HepG2 (cell line): Measurements from ENCODE around the gene ZBTB4. TPM values are rescaled to one million over a fixed set of nuclear protein-coding genes. Genes with fewer than 3 reads are reported as not detected.
A peak's percentile ranks its signal among the peaks of the same experiment; 100 is the strongest.

Source experiments
- ADNP ChIP-seq: sonication (generic); formaldehyde crosslinking; IDR thresholded peaks from 2 replicates; pipeline ENCODE4 v1.4.0; 2020; ENCODE audit warnings: missing genetic modification reagents
- ARHGAP35 ChIP-seq: sonication (generic); formaldehyde crosslinking; IDR thresholded peaks from 2 replicates; pipeline ENCODE4 v1.9.0; 2022; ENCODE audit warnings: mild to moderate bottlenecking, inconsistent platforms, moderate library complexity, missing genetic modification reagents, borderline replicate concordance
- ATF7-NPFF ChIP-seq: sonication (generic); formaldehyde crosslinking; IDR thresholded peaks from 2 replicates; pipeline ENCODE4 v1.8.1; 2023; ENCODE audit warnings: mild to moderate bottlenecking, low read depth, missing genetic modification reagents, moderate library complexity
- ELF4 ChIP-seq: sonication (generic); formaldehyde crosslinking; IDR thresholded peaks from 2 replicates; pipeline ENCODE4 v1.5.0; 2020; ENCODE audit warnings: missing genetic modification reagents, mild to moderate bottlenecking, moderate library complexity, borderline replicate concordance
- HNF4A ChIP-seq: sonication (generic); formaldehyde crosslinking; IDR thresholded peaks from 2 replicates; pipeline ENCODE4 v1.4.0; 2020; ENCODE audit warnings: missing genetic modification reagents
- HNRNPL ChIP-seq: fragments of 200-400 bp; formaldehyde crosslinking; IDR thresholded peaks from 2 replicates; pipeline ENCODE4 v1.6.1; 2017; ENCODE audit warnings: mild to moderate bottlenecking, low read depth, low read length
- HNRNPLL ChIP-seq: fragments of 200-400 bp; formaldehyde crosslinking; IDR thresholded peaks from 2 replicates; pipeline ENCODE4 v1.6.1; 2017; ENCODE audit warnings: mild to moderate bottlenecking, low read depth, low read length; ENCODE audit not compliant: poor library complexity, severe bottlenecking
- MBD4 ChIP-seq: IDR thresholded peaks from 2 replicates; pipeline ENCODE4 v1.6.1; 2012; ENCODE audit warnings: low read length, inconsistent platforms, borderline replicate concordance
- MYC ChIP-seq: sonication (generic); formaldehyde crosslinking; IDR thresholded peaks from 2 replicates; pipeline ENCODE4 v1.9.0; 2021; ENCODE audit warnings: missing genetic modification reagents, borderline replicate concordance
- SALL1 ChIP-seq: sonication (generic); formaldehyde crosslinking; IDR thresholded peaks from 2 replicates; pipeline ENCODE4 v1.8.0; 2022; ENCODE audit warnings: mild to moderate bottlenecking, missing genetic modification reagents
- SAP130 ChIP-seq: IDR thresholded peaks from 2 replicates; pipeline ENCODE4 v1.6.1; 2016; ENCODE audit warnings: low read depth
- SRY ChIP-seq: sonication (generic); formaldehyde crosslinking; IDR thresholded peaks from 2 replicates; pipeline ENCODE4 v1.8.0; 2022; ENCODE audit warnings: mild to moderate bottlenecking, missing genetic modification reagents
- TAF15 ChIP-seq: fragments of 200-400 bp; formaldehyde crosslinking; IDR thresholded peaks from one replicate; pipeline ENCODE4 v1.6.1; 2018; ENCODE audit warnings: mild to moderate bottlenecking, low read depth, low read length; ENCODE audit not compliant: poor library complexity, severe bottlenecking
- TEAD3 ChIP-seq: optimal IDR thresholded peaks from 2 replicates; pipeline ENCODE3; 2016; ENCODE audit warnings: borderline replicate concordance
- XRCC5 ChIP-seq: fragments of 200-400 bp; formaldehyde crosslinking; optimal IDR thresholded peaks from 2 replicates; pipeline ENCODE3; 2017; ENCODE audit warnings: mild to moderate bottlenecking, low read length
- ZNF546 ChIP-seq: sonication (generic); formaldehyde crosslinking; conservative IDR thresholded peaks from 2 replicates; pipeline ENCODE4 v1.8.1; 2023; ENCODE audit warnings: mild to moderate bottlenecking, missing genetic modification reagents
- ZNF569 ChIP-seq: sonication (generic); formaldehyde crosslinking; IDR thresholded peaks from 2 replicates; pipeline ENCODE4 v1.5.0; 2020; ENCODE audit warnings: mild to moderate bottlenecking, missing genetic modification reagents, moderate library complexity, borderline replicate concordance
- ZNF776 ChIP-seq: sonication (generic); formaldehyde crosslinking; IDR thresholded peaks from 2 replicates; pipeline ENCODE4 v1.4.0; 2020; ENCODE audit warnings: mild to moderate bottlenecking, missing genetic modification reagents
- polyA plus RNA-seq, 8 experiments: library from polyadenylated mRNA; depleted of rRNA in 3 of 8; stranded (reverse) in 7 of 8; unstranded in 1 of 8; fragments of >200 nt; fragmentation: Illumina TruSeq in 4 of 8; extraction: Trizol in 4 of 8; gene quantifications; 2 replicates each; pipeline versions ENCODE4 v1.2.1 to v1.2.3, GENCODE V29; 2011 to 2016; ENCODE audit warnings: low read depth in 4 of 8, missing spikeins in 1 of 8, mixed read lengths in 1 of 8; ENCODE audit not compliant: insufficient read depth in 1 of 8
- total RNA-seq, 5 experiments: library from RNA; depleted of rRNA; stranded (reverse); fragments of >200 nt; fragmentation: Illumina TruSeq; extraction: Trizol; gene quantifications; 2 replicates each; pipeline ENCODE4 v1.2.3, GENCODE V29; 2016; ENCODE audit warnings: low read depth in 1 of 5
- TF ChIP-seq, protein P1 (sequence below): sonication (generic); formaldehyde crosslinking; IDR thresholded peaks from 2 replicates; pipeline ENCODE4 v1.5.0; 2020; ENCODE audit warnings: missing genetic modification reagents
- TF ChIP-seq, protein P2 (sequence below): IDR thresholded peaks from 2 replicates; pipeline ENCODE4 v1.6.1; 2016; ENCODE audit warnings: missing compliant biosample characterization, missing genetic modification reagents, borderline replicate concordance
- TF ChIP-seq, protein P3 (sequence below): IDR thresholded peaks from 2 replicates; pipeline ENCODE4 v1.6.1; 2016
- TF ChIP-seq, protein P4 (sequence below): conservative IDR thresholded peaks from 2 replicates; pipeline ENCODE4 v1.6.1; 2018; ENCODE audit warnings: missing genetic modification reagents
- TF ChIP-seq, protein P5 (sequence below): sonication (generic); formaldehyde crosslinking; IDR thresholded peaks from 2 replicates; pipeline ENCODE4 v1.8.0; 2022; ENCODE audit warnings: low read depth, missing genetic modification reagents

The ZBTB4 gene
- total and polyA plus RNA-seq, 2 of the 13 experiments (the other 11 are each of a cell fraction or from before 2014, with no cell fraction given), result 4.3 to 7.4 TPM

DNA sequence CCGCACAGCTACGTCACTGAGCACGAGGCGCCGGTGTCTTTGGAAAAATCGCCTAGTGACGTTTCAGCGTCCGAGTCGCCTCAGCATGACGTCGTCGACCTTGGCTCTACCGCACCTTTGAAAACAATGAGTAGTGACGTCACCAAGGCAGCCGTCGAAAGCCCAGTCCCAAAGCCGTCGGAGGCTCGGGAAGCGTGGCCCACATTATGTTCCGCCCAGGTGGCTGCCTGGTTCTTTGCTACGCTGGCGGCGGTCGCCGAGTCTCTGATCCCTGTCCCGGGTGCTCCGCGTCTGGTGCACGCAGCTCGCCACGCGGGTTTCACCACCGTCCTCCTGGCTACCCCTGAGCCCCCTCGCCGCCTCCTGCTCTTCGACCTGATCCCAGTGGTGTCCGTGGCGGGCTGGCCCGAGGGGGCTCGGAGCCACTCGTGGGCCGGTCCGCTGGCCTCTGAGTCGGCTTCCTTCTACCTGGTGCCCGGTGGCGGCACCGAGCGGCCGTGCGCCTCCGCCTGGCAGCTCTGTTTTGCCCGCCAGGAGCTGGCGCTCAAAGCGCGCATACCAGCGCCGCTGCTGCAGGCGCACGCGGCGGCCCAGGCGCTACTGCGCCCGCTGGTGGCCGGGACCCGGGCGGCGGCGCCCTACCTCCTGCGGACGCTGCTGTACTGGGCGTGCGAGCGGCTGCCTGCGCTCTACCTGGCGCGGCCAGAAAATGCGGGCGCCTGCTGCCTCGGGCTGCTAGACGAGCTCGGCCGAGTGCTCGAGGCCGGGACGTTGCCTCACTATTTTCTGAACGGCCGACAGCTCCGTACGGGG lies 42.7 kb downstream of the ZBTB4 start (continued):
- TF ChIP-seq, protein P1, sequence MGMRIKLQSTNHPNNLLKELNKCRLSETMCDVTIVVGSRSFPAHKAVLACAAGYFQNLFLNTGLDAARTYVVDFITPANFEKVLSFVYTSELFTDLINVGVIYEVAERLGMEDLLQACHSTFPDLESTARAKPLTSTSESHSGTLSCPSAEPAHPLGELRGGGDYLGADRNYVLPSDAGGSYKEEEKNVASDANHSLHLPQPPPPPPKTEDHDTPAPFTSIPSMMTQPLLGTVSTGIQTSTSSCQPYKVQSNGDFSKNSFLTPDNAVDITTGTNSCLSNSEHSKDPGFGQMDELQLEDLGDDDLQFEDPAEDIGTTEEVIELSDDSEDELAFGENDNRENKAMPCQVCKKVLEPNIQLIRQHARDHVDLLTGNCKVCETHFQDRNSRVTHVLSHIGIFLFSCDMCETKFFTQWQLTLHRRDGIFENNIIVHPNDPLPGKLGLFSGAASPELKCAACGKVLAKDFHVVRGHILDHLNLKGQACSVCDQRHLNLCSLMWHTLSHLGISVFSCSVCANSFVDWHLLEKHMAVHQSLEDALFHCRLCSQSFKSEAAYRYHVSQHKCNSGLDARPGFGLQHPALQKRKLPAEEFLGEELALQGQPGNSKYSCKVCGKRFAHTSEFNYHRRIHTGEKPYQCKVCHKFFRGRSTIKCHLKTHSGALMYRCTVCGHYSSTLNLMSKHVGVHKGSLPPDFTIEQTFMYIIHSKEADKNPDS (CRISPR knock-in tag), result no peak
- TF ChIP-seq ZNF776 (CRISPR knock-in tag) (peak; percentile 63; the same call in 1 of the 2 replicates), MBD4 (no peak), SAP130 (CRISPR knock-in tag) (peak; percentile 21; the same call in 1 of the 2 replicates), MYC (CRISPR knock-in tag) (peak; percentile 80), TEAD3 (CRISPR knock-in tag) (peak; percentile 78), ATF7-NPFF (peak; percentile 34; the same call in 1 of the 2 replicates), XRCC5 (peak; percentile 76), HNF4A (CRISPR knock-in tag) (no peak), HNRNPLL (peak; percentile 75), ARHGAP35 (CRISPR knock-in tag) (0 out of 2 replicates have a peak, but pooled peaks have one; percentile 35), ADNP (CRISPR knock-in tag) (no peak), HNRNPL (0 out of 2 replicates have a peak, but pooled peaks have one; percentile 52), ZNF569 (CRISPR knock-in tag) (no peak), SRY (no peak), ZNF546 (CRISPR knock-in tag) (no peak), TAF15 (no peak), SALL1 (CRISPR knock-in tag) (0 out of 2 replicates have a peak, but pooled peaks have one; percentile 50), ELF4 (CRISPR knock-in tag) (no peak)
- TF ChIP-seq, protein P2, sequence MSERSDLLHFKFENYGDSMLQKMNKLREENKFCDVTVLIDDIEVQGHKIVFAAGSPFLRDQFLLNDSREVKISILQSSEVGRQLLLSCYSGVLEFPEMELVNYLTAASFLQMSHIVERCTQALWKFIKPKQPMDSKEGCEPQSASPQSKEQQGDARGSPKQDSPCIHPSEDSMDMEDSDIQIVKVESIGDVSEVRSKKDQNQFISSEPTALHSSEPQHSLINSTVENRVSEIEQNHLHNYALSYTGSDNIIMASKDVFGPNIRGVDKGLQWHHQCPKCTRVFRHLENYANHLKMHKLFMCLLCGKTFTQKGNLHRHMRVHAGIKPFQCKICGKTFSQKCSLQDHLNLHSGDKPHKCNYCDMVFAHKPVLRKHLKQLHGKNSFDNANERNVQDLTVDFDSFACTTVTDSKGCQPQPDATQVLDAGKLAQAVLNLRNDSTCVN (CRISPR knock-in tag), result no peak
- TF ChIP-seq, protein P3, sequence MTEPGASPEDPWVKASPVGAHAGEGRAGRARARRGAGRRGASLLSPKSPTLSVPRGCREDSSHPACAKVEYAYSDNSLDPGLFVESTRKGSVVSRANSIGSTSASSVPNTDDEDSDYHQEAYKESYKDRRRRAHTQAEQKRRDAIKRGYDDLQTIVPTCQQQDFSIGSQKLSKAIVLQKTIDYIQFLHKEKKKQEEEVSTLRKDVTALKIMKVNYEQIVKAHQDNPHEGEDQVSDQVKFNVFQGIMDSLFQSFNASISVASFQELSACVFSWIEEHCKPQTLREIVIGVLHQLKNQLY (CRISPR knock-in tag), result 0 out of 2 replicates have a peak, but pooled peaks have one; percentile 12
- TF ChIP-seq, protein P4, sequence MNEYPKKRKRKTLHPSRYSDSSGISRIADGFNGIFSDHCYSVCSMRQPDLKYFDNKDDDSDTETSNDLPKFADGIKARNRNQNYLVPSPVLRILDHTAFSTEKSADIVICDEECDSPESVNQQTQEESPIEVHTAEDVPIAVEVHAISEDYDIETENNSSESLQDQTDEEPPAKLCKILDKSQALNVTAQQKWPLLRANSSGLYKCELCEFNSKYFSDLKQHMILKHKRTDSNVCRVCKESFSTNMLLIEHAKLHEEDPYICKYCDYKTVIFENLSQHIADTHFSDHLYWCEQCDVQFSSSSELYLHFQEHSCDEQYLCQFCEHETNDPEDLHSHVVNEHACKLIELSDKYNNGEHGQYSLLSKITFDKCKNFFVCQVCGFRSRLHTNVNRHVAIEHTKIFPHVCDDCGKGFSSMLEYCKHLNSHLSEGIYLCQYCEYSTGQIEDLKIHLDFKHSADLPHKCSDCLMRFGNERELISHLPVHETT, result no peak
- TF ChIP-seq, protein P5, sequence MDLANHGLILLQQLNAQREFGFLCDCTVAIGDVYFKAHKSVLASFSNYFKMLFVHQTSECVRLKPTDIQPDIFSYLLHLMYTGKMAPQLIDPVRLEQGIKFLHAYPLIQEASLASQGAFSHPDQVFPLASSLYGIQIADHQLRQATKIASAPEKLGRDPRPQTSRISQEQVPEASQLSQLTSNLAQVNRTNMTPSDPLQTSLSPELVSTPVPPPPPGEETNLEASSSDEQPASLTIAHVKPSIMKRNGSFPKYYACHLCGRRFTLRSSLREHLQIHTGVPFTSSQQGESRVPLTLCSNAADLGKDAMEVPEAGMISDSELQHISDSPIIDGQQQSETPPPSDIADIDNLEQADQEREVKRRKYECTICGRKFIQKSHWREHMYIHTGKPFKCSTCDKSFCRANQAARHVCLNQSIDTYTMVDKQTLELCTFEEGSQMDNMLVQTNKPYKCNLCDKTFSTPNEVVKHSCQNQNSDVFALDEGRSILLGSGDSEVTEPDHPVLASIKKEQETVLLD, result no peak
